GM23338 (cell line): ENCODE results near the gene KIF4A.

Source experiments
- CREB1 ChIP-seq: fragments of 250-450 bp; sonication (Bioruptor Pico); IDR thresholded peaks from 2 replicates; pipeline ENCODE4 v1.5.0; 2020; ENCODE audit warnings: low read depth, mild to moderate bottlenecking, moderate library complexity
- CTCF ChIP-seq, 2 experiments: fragments of 200-600 bp in 1 of 2; sonication (generic) in 1 of 2; conservative IDR thresholded peaks; 2 replicates each; pipeline versions ENCODE4 v1.5.1 to v1.6.1; 2016 to 2017; ENCODE audit warnings: antibody characterized with exemption in 2 of 2, low read depth in 2 of 2, mild to moderate bottlenecking in 2 of 2, moderate library complexity in 1 of 2
- EZH2 ChIP-seq: fragments of 200-600 bp; sonication (generic); IDR thresholded peaks from one replicate; pipeline ENCODE4 v1.8.0; 2017; ENCODE audit warnings: antibody characterized with exemption, mild to moderate bottlenecking, low read depth; ENCODE audit not compliant: unreplicated experiment
- EZH2phosphoT487 ChIP-seq: fragments of 200-600 bp; sonication (generic); IDR thresholded peaks from one replicate; pipeline ENCODE4 v1.8.1; 2018; ENCODE audit warnings: antibody characterized with exemption; ENCODE audit not compliant: unreplicated experiment

DNA sequence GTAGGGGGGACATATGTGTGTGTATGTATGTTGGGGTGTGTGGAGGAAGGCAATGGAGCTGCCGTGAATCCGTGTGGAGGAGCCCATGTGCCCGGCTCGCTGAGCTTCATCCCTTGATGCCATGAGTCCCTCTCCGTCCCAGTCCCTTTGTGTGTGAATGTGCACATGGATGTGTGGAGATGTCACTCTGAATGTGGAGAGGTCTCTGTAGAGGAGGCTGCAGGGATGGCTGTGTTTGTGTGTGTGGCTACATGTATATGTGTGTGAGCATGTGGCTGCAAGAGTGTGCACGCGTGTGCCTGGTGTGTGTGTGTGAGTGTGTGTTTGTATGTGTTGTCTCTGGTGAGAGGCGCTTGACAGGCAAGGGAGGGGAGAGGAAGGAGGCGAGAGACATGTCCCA is 156.0 kb downstream of the KIF4A start:
- TF ChIP-seq EZH2 (no peak), CTCF (conservative IDR thresholded peaks at IDR 0.05; ENCODE audit: low read depth in 2 of 2) (no peak), EZH2phosphoT487 (no peak), CREB1 (CRISPR knock-in tag) (no peak)
